ENCODE data around the gene BRAF.

GRCh38 chr7:140911746-140912145, 13.0 kb downstream of the BRAF start:
- TF ChIP-seq YY1 (IDR thresholded peaks at IDR 0.05; ENCODE audit: insufficient read depth, insufficient read length) (no peak), ZNF274 (IDR thresholded peaks at IDR 0.05; ENCODE audit: low read depth, low read length) (no peak)
